B cell (primary cell): ENCODE results near the gene GNG2. TPM values are rescaled to one million over a fixed set of nuclear protein-coding genes. Genes with fewer than 3 reads are reported as not detected.

Experiments used
- ATAC-seq: fragments of 200-7000 bp; cut with Tn5 transposase; one replicate; pipeline ENCODE4 v1.10.0; 2021; ENCODE audit warnings: low read depth, mild to moderate bottlenecking, moderate number of reproducible peaks, moderate library complexity
- CTCF ChIA-PET: fragments of 350-600 bp; sonication (Branson Sonifier 250); formaldehyde crosslinking; loops from one replicate; lab custom pipeline; 2021; ENCODE audit warnings: antibody characterized with exemption, inconsistent platforms; lab: Charles Lee
- POLR2A ChIA-PET: fragments of 350-600 bp; sonication (Branson Sonifier 250); formaldehyde crosslinking; loops from one replicate; lab custom pipeline; 2021; ENCODE audit warnings: antibody characterized with exemption; lab: Charles Lee
- DNase-seq: peaks from one replicate; pipeline ENCODE4 v3.0.0; 2013
- H2AFZ ChIP-seq: 2 replicates; pipeline ENCODE4 v1.6.1; 2012; ENCODE audit warnings: mild to moderate bottlenecking, low read depth, low read length; ENCODE audit not compliant: insufficient read depth, poor library complexity, severe bottlenecking
- H3K27ac ChIP-seq, 2 donors: 1 replicate in 1 of 2; 2 replicates in 1 of 2; pipeline ENCODE4 v1.5.1; 2012 to 2013; ENCODE audit warnings: low read length in 2 of 2, mild to moderate bottlenecking in 2 of 2, moderate library complexity in 1 of 2
- H3K27me3 ChIP-seq, 4 experiments: fragments of 200-600 bp in 1 of 4; sonication (generic) in 1 of 4; replicated peaks in 1 of 4; 1 replicate in 2 of 4; 2 replicates in 2 of 4; pipeline versions ENCODE4 v1.6.1 to v1.7.0; 2013 to 2016; ENCODE audit warnings: low read length in 3 of 4, mild to moderate bottlenecking in 2 of 4, mixed read lengths in 1 of 4, moderate library complexity in 1 of 4; ENCODE audit not compliant: insufficient read depth in 4 of 4, control insufficient read depth in 3 of 4; ENCODE audit errors: control extremely low read depth in 1 of 4
- H3K36me3 ChIP-seq, 2 experiments: replicated peaks in 1 of 2; 1 replicate in 1 of 2; 2 replicates in 1 of 2; pipeline versions ENCODE4 v1.6.1 to v1.7.1; 2013; ENCODE audit warnings: low read length in 1 of 2; ENCODE audit not compliant: insufficient read depth in 2 of 2, control insufficient read depth in 1 of 2; ENCODE audit errors: control extremely low read depth in 1 of 2, extremely low read depth in 1 of 2
- H3K4me1 ChIP-seq, 2 donors: fragments of 200-600 bp in 1 of 2; sonication (generic) in 1 of 2; 1 replicate in 1 of 2; 2 replicates in 1 of 2; pipeline versions ENCODE4 v1.5.1 to v1.6.1; 2013 to 2017; ENCODE audit warnings: low read length in 2 of 2; ENCODE audit not compliant: control insufficient read depth in 2 of 2, insufficient read depth in 2 of 2
- H3K4me2 ChIP-seq: replicated peaks from 2 replicates; pipeline ENCODE3; 2012; ENCODE audit warnings: mild to moderate bottlenecking, low read depth, low read length; ENCODE audit not compliant: poor library complexity, severe bottlenecking
- H3K4me3 ChIP-seq, 5 experiments: fragments of 200-600 bp in 1 of 5; sonication (generic) in 1 of 5; 1 replicate in 3 of 5; 2 replicates in 2 of 5; pipeline versions ENCODE4 v1.5.1 to v1.7.0; 2011 to 2016; ENCODE audit warnings: low read length in 4 of 5, mild to moderate bottlenecking in 4 of 5, low read depth in 2 of 5, control low read depth in 1 of 5, moderate library complexity in 1 of 5; ENCODE audit not compliant: insufficient read depth in 1 of 5; ENCODE audit errors: control extremely low read depth in 1 of 5, extremely low read depth in 1 of 5
- H3K79me2 ChIP-seq: fragments of 200-600 bp; sonication (generic); one replicate; pipeline ENCODE4 v1.6.0; 2016; ENCODE audit warnings: low read length; ENCODE audit not compliant: control insufficient read depth, insufficient read depth
- H3K9ac ChIP-seq: fragments of 200-600 bp; sonication (generic); 2 replicates; pipeline ENCODE4 v1.6.1; 2017; ENCODE audit warnings: mild to moderate bottlenecking, low read length, moderate library complexity
- H3K9me3 ChIP-seq, 3 donors: one replicate each; pipeline versions ENCODE4 v1.6.1 to v1.7.1; 2013; ENCODE audit warnings: low read length in 2 of 3; ENCODE audit not compliant: control insufficient read depth in 2 of 3, insufficient read depth in 1 of 3; ENCODE audit errors: control extremely low read depth in 1 of 3
- H4K20me1 ChIP-seq: 2 replicates; pipeline ENCODE4 v1.6.0; 2012; ENCODE audit warnings: mild to moderate bottlenecking, low read length; ENCODE audit not compliant: insufficient read depth, control insufficient read depth, poor library complexity, severe bottlenecking
- H3K27ac Mint-ChIP-seq: one replicate; pipeline ENCODE4 v1.8.0; 2021; ENCODE audit warnings: mixed read lengths
- H3K27me3 Mint-ChIP-seq: one replicate; pipeline ENCODE4 v1.8.0; 2021; ENCODE audit warnings: mixed read lengths
- H3K4me1 Mint-ChIP-seq: one replicate; pipeline ENCODE4 v1.8.0; 2021; ENCODE audit warnings: mixed read lengths
- H3K4me3 Mint-ChIP-seq: one replicate; pipeline ENCODE4 v1.8.0; 2021; ENCODE audit warnings: mixed read lengths
- H3K9me3 Mint-ChIP-seq: one replicate; pipeline ENCODE4 v1.8.0; 2022; ENCODE audit warnings: mixed read lengths; ENCODE audit not compliant: insufficient read depth
- EZH2 ChIP-seq: IDR thresholded peaks from 2 replicates; pipeline ENCODE4 v1.6.1; 2012; ENCODE audit warnings: borderline replicate concordance, low read depth, mild to moderate bottlenecking, moderate library complexity, low read length; ENCODE audit not compliant: insufficient read depth, poor library complexity, severe bottlenecking
- WGBS: methylation state at CpG from one replicate; pipeline ENCODE4 v1.1.5; 2013; ENCODE audit warnings: missing lambda C conversion rate; ENCODE audit not compliant: insufficient coverage; 5-methylcytosine and 5-hydroxymethylcytosine counted together
- intact Hi-C: fragments of 100-400 bp; cut with micrococcal nuclease; formaldehyde crosslinking; loops from one replicate; pipeline ENCODE4 v1.10.0; 2022
- polyA plus RNA-seq: library from polyadenylated mRNA; depleted of rRNA; stranded (reverse); fragments of >200 nt; gene quantifications from 2 replicates; pipeline ENCODE4 v1.2.3, GENCODE V29; 2012
- total RNA-seq, 2 donors: library from RNA; stranded (reverse); fragments of 120-200 nt in 1 of 2; gene quantifications; 1 replicate in 1 of 2; 2 replicates in 1 of 2; pipeline versions ENCODE4 v1.2.3 to v1.2.4, GENCODE V29; 2013 to 2022
- TF ChIP-seq, protein P1 (sequence below): fragments of 200-600 bp; IDR thresholded peaks from one replicate; pipeline ENCODE4 v1.8.0; 2022; ENCODE audit warnings: antibody characterized with exemption, mild to moderate bottlenecking

The GNG2 gene
- total and polyA plus RNA-seq, 2 donors (not counting 1 experiment from before 2014, with no cell fraction given): 21.9 to 57.6 TPM

DNA sequence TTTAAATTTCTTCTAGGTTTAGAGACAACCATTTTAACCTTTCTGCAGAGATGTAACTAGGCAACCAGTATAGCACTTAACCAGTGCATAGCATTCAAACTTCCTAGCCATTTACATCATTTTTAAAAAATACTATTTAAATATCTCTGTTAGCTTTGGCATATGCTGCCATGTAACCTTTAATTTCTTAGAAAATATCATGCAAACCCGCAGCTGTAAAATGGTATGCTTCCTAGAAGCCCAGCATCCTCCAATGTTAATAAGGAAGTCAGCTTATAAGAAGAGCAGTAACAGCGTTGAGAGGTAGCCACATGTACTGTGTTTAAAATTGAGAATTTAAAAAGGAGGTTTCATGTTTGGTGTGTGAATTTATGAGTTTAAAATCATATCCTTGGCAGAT is 22.8 kb downstream of the GNG2 start:
- H3K4me3 ChIP-seq: no peak overlapping the region
- no peak overlapping the region for H3K9ac ChIP-seq
- peaks cover 40 to 49% of the 10 kb centered on the region in 2 donors for H3K4me1 ChIP-seq
- Mint-ChIP-seq H3K4me3 (no peak overlapping the region), H3K27ac (no peak overlapping the region), H3K4me1 (peaks cover 62% of the 10 kb centered on the region), H3K27me3 (no peaks in the 10 kb centered on the region), H3K9me3 (peaks cover 7% of the 10 kb centered on the region)
- no peaks in the 10 kb centered on the region for H4K20me1 ChIP-seq
- peaks cover 91% of the 10 kb centered on the region for H3K79me2 ChIP-seq
- ATAC-seq (no peak), DNase-seq (no peak)
- TF ChIP-seq EZH2: no peak
- TF ChIP-seq, protein P1, sequence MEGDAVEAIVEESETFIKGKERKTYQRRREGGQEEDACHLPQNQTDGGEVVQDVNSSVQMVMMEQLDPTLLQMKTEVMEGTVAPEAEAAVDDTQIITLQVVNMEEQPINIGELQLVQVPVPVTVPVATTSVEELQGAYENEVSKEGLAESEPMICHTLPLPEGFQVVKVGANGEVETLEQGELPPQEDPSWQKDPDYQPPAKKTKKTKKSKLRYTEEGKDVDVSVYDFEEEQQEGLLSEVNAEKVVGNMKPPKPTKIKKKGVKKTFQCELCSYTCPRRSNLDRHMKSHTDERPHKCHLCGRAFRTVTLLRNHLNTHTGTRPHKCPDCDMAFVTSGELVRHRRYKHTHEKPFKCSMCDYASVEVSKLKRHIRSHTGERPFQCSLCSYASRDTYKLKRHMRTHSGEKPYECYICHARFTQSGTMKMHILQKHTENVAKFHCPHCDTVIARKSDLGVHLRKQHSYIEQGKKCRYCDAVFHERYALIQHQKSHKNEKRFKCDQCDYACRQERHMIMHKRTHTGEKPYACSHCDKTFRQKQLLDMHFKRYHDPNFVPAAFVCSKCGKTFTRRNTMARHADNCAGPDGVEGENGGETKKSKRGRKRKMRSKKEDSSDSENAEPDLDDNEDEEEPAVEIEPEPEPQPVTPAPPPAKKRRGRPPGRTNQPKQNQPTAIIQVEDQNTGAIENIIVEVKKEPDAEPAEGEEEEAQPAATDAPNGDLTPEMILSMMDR: no peak
- H3K9me3 ChIP-seq: no peaks in the 10 kb centered on the region
- no peak overlapping the region for H3K27ac ChIP-seq
- H2AFZ ChIP-seq: no peak overlapping the region
- ChIA-PET POLR2A (no interaction called here), CTCF (interaction anchor here (0.6 to 1.9 kb wide), 4 partner anchors 10 to 832 kb away, joined by 4 to 5 read pairs (median 4); no protein-coding TSS in a partner anchor)
- H3K27me3 ChIP-seq: no peaks in the 10 kb centered on the region
- WGBS: no CpG with 5 or more reads among the region's 2 CpGs
- peaks cover 0 to 10% of the 10 kb centered on the region in 2 experiments for H3K36me3 ChIP-seq
- intact Hi-C loops: loop anchor here (5.0 kb wide), 2 partner anchors 36 to 94 kb away; no protein-coding TSS in a partner anchor
- no peak overlapping the region for H3K4me2 ChIP-seq

DNA sequence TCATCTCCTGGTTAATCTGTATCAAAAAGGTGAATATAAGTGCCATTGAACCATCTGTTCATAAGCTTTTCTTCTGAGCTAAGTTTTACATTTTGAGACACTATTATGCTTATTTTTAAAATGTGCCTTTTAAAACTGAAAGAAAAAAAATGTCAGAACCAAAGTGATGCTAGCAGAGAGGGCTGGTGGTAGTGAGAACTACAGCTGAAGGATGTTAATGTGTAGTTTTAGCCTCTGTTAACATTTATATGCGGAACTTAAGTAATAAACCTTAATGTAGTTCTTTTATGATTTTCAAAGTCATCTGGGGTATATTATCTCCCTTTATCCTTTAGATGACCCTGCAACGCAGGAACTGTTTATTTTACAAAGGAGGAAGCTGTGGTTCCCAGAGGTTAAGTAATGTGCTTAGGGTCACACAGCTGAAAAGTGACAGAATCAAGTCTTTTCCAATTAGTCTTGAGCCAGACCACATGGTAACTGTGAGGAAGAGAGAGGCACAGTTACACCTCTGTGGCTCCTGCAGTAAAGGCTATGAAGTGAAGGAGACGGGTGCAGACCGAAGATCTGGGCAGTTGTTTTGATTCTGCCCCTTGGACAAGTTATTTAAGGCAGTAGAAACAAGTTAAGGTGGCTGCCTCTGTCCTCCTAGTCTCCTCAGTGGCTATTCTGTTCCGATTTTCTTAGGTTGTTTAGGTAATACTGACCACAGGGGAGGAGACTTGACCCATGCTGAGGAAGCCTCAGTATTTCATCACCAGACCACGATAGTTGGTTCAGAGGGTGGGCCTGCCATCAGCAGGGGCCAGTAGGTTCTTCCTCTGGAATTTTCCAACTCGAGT is 23.9 kb downstream of the GNG2 start:
- Histone ChIP-seq H3K27ac (peak overlapping the region; percentile 8 to 19), H3K27me3 (no peaks in the 10 kb centered on the region), H3K36me3 (peaks cover 0 to 10% of the 10 kb centered on the region in 2 experiments), H3K4me3 (no peak overlapping the region), H3K4me2 (peak overlapping the region; percentile 43), H3K79me2 (peaks cover 96% of the 10 kb centered on the region), H2AFZ (no peak overlapping the region), H4K20me1 (no peaks in the 10 kb centered on the region), H3K9ac (peak overlapping the region; percentile 18), H3K9me3 (no peaks in the 10 kb centered on the region), H3K4me1 (peaks cover 31 to 39% of the 10 kb centered on the region in 2 donors)
- WGBS: 45% methylated on average over 6 of the region's 7 CpGs
- ChIA-PET POLR2A (no interaction called here), CTCF (interaction anchor here (0.6 to 1.9 kb wide), 4 partner anchors 56 to 512 kb away, joined by 3 to 4 read pairs (median 4); no protein-coding TSS in a partner anchor)
- no peak for TF ChIP-seq EZH2
- TF ChIP-seq, protein P1: no peak
- Mint-ChIP-seq H3K27me3 (no peaks in the 10 kb centered on the region), H3K4me3 (peak overlapping the region; percentile 17), H3K4me1 (peaks cover 55% of the 10 kb centered on the region), H3K9me3 (peaks cover 2% of the 10 kb centered on the region), H3K27ac (peak overlapping the region; percentile 67)
- DNase-seq (peak; percentile 40), ATAC-seq (peak; percentile 14)
- intact Hi-C loops: loop anchor here (2.0 to 5.0 kb wide), 3 partner anchors 14 to 93 kb away; no protein-coding TSS in a partner anchor
